Measurements from ENCODE around the gene MDC1. TPM values are rescaled to one million over a fixed set of nuclear protein-coding genes. Genes with fewer than 3 reads are reported as not detected.

Gene MDC1
- total RNA-seq, 1 experiment from 2014 or later, result 95.9 TPM

DNA sequence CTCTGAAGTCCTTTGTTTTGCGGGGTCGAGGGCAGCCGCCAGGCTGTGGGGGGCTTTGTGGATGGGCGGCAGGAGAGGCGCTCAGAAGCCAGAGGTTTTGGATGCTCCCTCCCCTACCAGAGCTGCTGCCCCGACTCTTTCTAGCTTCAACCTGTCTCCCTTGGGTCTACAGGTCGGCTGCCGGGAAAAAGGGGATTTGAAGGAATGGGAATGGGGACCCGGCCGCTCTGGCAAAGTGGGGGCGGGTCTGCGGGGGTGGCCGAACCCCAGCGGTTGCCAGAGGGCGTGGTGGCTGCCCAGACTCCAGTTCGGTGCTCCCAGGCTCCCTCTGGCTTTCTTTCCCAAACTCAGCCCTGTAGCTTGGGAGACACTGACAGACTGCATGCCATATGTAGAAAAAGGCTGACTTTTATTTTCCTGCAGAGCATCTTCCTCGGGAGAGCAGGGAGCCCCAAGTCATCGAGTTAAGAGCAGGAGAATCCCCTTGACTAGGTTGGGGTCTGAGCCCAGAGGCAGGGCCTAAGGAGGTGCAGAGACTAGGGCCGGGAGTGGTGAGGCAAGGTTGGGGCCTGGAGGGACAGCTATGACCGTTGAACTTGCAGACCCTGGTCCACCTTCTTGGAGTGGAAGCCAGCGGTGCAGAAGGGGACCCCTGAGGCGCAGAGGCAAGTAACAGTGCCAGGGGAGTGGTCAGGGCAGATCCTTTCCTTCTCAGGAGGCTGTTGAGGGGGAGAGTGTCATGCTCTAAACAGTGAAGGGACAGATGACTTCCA lies 29.2 kb downstream of the MDC1 start (continued):
- TF ChIP-seq PRRX2 (CRISPR knock-in tag; IDR thresholded peaks at IDR 0.05), result no peak
- no peak for TF ChIP-seq ZNF232 (CRISPR knock-in tag; IDR thresholded peaks at IDR 0.05)
- TF ChIP-seq, protein P1, sequence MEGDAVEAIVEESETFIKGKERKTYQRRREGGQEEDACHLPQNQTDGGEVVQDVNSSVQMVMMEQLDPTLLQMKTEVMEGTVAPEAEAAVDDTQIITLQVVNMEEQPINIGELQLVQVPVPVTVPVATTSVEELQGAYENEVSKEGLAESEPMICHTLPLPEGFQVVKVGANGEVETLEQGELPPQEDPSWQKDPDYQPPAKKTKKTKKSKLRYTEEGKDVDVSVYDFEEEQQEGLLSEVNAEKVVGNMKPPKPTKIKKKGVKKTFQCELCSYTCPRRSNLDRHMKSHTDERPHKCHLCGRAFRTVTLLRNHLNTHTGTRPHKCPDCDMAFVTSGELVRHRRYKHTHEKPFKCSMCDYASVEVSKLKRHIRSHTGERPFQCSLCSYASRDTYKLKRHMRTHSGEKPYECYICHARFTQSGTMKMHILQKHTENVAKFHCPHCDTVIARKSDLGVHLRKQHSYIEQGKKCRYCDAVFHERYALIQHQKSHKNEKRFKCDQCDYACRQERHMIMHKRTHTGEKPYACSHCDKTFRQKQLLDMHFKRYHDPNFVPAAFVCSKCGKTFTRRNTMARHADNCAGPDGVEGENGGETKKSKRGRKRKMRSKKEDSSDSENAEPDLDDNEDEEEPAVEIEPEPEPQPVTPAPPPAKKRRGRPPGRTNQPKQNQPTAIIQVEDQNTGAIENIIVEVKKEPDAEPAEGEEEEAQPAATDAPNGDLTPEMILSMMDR (IDR thresholded peaks at IDR 0.05), result no peak
- peak; percentile 53; the same call in 1 of the 2 replicates for TF ChIP-seq ESRRA (CRISPR knock-in tag; IDR thresholded peaks at IDR 0.05; ENCODE audit: borderline replicate concordance)
- TF ChIP-seq ZNF263 (CRISPR knock-in tag; IDR thresholded peaks at IDR 0.05; ENCODE audit: low read depth), result no peak

DNA sequence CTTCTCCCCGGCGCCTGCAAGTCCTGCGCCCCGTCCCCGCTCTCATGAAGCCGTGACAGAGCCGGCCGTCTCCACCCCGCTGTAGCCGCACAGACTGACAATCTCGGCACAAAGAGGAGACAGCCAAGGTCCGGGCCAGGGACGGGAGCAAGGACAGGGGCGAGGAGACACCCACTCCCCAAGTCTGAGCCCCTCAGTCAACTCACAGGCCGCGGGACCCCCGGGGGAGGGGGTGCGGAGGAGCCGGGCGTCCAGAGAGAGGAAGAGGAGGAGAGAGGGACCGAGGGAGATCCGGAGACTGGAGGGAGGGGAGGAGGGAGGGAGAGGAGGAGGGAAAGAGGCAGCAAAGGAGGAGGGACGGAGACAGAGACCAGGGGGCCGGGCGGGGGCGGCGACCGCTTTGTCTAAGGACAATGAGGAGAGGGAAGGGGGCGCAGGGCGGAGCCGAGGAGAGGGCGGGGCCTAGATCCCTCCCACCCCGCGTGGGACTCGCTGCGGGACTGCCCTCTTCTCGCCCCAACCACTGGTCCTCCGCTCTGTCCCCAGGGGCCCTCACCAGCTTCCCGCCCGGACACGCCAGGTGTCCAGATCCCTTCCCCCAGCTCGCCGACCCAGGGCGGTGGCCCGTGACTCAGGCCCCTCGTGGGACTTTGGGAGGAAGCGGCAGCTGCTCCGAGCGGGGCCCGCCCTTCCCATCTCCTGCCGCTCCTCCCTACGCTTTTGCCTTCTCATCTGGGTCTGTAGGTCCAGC lies 30.0 kb downstream of the MDC1 start:
- ChIA-PET POLR2A (interaction anchor here (0.5 to 2.6 kb wide), 7 partner anchors 15 to 193 kb away, joined by 3 to 7 read pairs (median 3); partner anchors contain the start of genes MDC1, MRPS18B and PPP1R10), CTCF (interaction anchor here (0.7 to 2.8 kb wide), 8 partner anchors 8 to 194 kb away, joined by 3 to 42 read pairs (median 8); partner anchors contain the start of genes DHX16, FLOT1 and MDC1)
- Mint-ChIP-seq H3K36me3 (peaks cover 3% of the 10 kb centered on the region; the same call in 1 of the 2 replicates), H3K27me3 (ENCODE audit: low read depth) (no peaks in the 10 kb centered on the region), H3K27ac (0 out of 2 replicates have a peak overlapping the region, but pooled peaks have one; percentile 39), H3K4me3 (peak overlapping the region; percentile 80), H3K9me3 (no peaks in the 10 kb centered on the region), H3K4me1 (peaks cover 75% of the 10 kb centered on the region)
- DNase-seq (ENCODE audit: low spot score) (peak; percentile 92), ATAC-seq (peak; percentile 43)
- TF ChIP-seq ELF4 (CRISPR knock-in tag; IDR thresholded peaks at IDR 0.05; ENCODE audit: low read depth) (0 out of 2 replicates have a peak, but pooled peaks have one; percentile 87), CREM (CRISPR knock-in tag; IDR thresholded peaks at IDR 0.05) (0 out of 2 replicates have a peak, but pooled peaks have one; percentile 32), SP1 (CRISPR knock-in tag; conservative IDR thresholded peaks at IDR 0.05) (peak; percentile 71; the same call in 1 of the 2 replicates), ETV6 (CRISPR knock-in tag; IDR thresholded peaks at IDR 0.05) (peak; percentile 61; the same call in 1 of the 2 replicates), SMAD3 (CRISPR knock-in tag; IDR thresholded peaks at IDR 0.05; ENCODE audit: borderline replicate concordance) (no peak; the same call in none of the 2 replicates), ZNF263 (CRISPR knock-in tag; IDR thresholded peaks at IDR 0.05; ENCODE audit: low read depth) (peak; percentile 100)
- TF ChIP-seq, protein P2, sequence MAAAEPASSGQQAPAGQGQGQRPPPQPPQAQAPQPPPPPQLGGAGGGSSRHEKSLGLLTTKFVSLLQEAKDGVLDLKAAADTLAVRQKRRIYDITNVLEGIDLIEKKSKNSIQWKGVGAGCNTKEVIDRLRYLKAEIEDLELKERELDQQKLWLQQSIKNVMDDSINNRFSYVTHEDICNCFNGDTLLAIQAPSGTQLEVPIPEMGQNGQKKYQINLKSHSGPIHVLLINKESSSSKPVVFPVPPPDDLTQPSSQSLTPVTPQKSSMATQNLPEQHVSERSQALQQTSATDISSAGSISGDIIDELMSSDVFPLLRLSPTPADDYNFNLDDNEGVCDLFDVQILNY (CRISPR knock-in tag; IDR thresholded peaks at IDR 0.05), result peak; percentile 54; the same call in 1 of the 2 replicates
- TF ChIP-seq, protein P3, sequence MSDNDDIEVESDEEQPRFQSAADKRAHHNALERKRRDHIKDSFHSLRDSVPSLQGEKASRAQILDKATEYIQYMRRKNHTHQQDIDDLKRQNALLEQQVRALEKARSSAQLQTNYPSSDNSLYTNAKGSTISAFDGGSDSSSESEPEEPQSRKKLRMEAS (CRISPR knock-in tag; IDR thresholded peaks at IDR 0.05), result peak; percentile 24; the same call in 1 of the 2 replicates
- TF ChIP-seq, protein P4, sequence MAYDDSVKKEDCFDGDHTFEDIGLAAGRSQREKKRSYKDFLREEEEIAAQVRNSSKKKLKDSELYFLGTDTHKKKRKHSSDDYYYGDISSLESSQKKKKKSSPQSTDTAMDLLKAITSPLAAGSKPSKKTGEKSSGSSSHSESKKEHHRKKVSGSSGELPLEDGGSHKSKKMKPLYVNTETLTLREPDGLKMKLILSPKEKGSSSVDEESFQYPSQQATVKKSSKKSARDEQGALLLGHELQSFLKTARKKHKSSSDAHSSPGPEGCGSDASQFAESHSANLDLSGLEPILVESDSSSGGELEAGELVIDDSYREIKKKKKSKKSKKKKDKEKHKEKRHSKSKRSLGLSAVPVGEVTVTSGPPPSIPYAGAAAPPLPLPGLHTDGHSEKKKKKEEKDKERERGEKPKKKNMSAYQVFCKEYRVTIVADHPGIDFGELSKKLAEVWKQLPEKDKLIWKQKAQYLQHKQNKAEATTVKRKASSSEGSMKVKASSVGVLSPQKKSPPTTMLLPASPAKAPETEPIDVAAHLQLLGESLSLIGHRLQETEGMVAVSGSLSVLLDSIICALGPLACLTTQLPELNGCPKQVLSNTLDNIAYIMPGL (CRISPR knock-in tag; IDR thresholded peaks at IDR 0.05), result peak; percentile 53; the same call in 1 of the 2 replicates
- TF ChIP-seq, protein P5, sequence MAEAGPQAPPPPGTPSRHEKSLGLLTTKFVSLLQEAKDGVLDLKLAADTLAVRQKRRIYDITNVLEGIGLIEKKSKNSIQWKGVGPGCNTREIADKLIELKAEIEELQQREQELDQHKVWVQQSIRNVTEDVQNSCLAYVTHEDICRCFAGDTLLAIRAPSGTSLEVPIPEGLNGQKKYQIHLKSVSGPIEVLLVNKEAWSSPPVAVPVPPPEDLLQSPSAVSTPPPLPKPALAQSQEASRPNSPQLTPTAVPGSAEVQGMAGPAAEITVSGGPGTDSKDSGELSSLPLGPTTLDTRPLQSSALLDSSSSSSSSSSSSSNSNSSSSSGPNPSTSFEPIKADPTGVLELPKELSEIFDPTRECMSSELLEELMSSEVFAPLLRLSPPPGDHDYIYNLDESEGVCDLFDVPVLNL (CRISPR knock-in tag; IDR thresholded peaks at IDR 0.05; ENCODE audit: borderline replicate concordance, low read depth), result 0 out of 2 replicates have a peak, but pooled peaks have one; percentile 21
- TF ChIP-seq, protein P6, sequence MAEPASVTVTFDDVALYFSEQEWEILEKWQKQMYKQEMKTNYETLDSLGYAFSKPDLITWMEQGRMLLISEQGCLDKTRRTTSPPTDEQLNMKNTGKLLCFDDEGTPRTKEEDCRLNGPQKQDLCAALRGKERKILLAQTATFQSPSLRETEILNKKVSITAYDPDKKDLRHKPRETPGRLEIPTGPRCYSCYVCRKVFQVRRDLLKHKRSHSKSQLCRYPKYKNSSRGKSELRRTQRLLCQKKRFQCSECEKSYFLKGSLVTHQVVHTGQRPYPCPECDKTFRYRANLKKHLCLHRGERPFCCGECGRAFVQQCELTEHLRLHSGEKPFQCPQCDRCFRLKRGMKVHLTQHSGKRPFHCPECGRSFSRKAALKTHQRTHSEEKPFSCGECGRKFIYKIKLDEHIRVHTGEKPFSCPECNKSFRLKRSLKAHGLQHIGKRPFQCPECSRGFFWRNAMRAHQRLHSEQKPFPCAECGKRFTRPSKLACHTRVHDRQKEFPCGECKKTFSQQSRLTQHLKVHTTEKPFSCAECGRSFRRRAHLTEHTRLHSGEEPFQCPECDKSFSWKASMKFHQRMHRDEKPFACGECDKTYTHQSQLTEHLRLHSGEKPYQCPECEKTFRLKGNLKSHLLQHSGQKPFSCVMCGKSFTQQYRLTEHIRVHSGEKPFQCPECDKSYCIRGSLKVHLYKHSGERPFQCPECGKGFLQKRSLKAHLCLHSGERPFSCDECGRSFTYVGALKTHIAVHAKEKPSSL (CRISPR knock-in tag; conservative IDR thresholded peaks at IDR 0.05), result no peak
- TF ChIP-seq, protein P7, sequence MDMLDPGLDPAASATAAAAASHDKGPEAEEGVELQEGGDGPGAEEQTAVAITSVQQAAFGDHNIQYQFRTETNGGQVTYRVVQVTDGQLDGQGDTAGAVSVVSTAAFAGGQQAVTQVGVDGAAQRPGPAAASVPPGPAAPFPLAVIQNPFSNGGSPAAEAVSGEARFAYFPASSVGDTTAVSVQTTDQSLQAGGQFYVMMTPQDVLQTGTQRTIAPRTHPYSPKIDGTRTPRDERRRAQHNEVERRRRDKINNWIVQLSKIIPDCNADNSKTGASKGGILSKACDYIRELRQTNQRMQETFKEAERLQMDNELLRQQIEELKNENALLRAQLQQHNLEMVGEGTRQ (CRISPR knock-in tag; IDR thresholded peaks at IDR 0.05), result no peak
- TF ChIP-seq, protein P8, sequence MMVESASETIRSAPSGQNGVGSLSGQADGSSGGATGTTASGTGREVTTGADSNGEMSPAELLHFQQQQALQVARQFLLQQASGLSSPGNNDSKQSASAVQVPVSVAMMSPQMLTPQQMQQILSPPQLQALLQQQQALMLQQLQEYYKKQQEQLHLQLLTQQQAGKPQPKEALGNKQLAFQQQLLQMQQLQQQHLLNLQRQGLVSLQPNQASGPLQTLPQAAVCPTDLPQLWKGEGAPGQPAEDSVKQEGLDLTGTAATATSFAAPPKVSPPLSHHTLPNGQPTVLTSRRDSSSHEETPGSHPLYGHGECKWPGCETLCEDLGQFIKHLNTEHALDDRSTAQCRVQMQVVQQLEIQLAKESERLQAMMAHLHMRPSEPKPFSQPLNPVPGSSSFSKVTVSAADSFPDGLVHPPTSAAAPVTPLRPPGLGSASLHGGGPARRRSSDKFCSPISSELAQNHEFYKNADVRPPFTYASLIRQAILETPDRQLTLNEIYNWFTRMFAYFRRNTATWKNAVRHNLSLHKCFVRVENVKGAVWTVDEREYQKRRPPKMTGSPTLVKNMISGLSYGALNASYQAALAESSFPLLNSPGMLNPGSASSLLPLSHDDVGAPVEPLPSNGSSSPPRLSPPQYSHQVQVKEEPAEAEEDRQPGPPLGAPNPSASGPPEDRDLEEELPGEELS (CRISPR knock-in tag; IDR thresholded peaks at IDR 0.05), result peak; percentile 54; the same call in 1 of the 2 replicates
